ENCODE data around the gene KCNH4.

GRCh38 chr17:42133461-42134041, 47.4 kb downstream of the KCNH4 start:
- TF ChIP-seq POLR2A (IDR thresholded peaks at IDR 0.05; ENCODE audit: low read length) (no peak), GATA1 (IDR thresholded peaks at IDR 0.05; ENCODE audit: low read depth, low read length) (no peak)

Data from erythroblast (primary cell).